Stimulated activated CD8-positive, alpha-beta memory T cell treated with anti-CD3 and anti-CD28 coated beads, Interleukin-15, amount 100 ng/mL, for 24 hours (primary cell): ENCODE results near the gene CPNE1.

Experiments used
- DNase-seq: peaks from one replicate; pipeline ENCODE4 v3.0.0-alpha.2; 2020; ENCODE audit warnings: low read depth

The CPNE1 gene

DNA sequence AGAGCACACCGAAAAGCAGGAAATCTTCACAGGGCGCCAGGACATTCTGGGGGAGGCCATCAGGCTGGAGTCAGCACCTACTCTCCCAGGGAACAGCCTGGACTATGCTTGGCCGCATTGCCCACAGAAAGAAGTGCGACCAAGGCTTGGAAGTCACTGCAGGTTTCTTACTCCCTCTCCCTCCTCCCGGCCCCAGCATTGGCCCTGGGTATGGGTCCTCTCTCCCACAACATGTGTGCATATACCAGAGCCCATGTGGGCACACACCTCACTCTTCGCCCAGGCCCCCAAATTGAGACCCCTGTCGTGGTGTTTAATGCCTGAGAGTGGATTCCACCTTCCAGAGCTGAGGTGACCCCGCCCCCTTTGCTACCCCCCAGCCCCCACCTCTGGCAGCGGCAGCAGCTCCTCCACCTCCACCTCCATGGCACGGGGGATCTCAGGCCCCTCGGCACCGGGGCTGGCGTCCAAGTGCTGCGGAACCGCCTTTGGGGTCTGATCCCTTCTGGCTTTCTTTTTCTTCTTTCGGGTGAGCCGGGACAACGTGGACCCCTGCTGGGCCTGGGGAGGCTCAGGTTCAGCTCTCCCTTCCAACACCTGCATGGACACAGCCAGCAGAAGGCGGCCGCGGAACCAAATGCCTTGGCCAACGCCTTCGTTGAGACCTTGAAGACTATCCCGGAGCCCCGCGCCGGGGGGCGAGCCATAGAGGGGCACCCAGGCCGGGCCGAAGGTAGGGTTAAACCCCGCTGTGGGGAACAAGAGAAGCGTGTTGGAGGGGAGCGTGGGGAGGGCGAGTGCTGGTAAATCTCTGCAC lies 64.3 kb downstream of the CPNE1 start:
- no peak for DNase-seq

DNA sequence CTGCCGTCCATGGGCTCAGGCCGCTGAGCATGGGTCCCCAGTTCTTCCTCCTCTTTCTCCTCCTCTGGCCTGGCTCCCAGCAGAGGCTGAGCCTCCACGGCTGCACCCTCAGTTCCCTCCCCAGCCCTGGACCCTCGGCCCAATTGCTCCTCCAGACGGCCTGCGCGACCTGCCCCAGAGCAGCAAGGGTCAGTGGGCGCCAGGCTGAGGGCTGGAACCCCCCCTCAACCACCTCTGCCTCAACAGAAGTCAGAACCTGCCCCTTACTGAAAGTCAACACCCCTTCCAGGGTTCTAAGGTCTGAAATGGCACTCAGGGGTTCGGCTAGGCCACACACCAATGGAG lies 65.0 kb downstream of the CPNE1 start:
- DNase-seq, result no peak

DNA sequence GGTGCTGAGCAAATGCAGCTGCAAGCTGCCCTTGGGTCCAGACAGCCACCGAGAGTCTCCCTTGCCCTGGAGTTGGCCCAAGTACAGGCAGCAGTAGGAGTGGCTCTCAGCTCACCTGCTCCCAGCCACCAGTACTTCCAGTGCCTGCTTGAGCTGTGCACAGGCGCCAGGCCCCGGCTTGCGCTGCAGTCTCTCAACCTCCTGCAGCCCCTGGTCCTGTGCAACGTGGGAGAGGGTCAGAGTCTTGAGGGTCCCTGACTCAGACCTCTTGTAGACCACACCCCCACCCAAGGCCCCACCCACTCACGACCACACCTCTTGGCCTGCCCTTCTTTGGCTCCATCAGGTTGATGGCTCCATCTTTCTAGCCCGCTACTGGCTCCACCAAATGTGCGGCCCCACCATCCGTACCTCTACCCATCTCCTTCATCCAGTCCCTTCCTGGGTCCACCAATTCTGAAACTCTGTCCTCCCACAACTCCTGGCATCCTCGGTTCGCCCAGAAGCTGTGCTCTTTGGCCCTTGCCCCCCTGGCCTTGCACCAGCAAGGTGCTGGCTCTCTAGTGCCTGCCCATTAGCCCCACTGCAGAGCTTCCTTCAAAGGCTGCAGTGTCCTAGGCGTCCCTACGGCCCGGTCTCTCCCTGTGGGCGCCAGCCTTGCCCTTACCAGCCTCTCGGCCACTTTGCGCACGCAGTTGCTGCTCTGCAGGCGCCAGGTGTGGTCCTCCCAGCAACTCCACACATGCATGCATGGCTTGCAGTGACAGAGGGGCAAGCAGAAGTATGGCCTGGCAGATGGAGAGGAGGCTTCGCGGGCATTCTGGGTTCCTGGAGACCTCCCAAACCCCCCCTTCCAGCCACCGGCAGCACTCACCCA lies 65.6 kb downstream of the CPNE1 start:
- DNase-seq, result no peak

DNA sequence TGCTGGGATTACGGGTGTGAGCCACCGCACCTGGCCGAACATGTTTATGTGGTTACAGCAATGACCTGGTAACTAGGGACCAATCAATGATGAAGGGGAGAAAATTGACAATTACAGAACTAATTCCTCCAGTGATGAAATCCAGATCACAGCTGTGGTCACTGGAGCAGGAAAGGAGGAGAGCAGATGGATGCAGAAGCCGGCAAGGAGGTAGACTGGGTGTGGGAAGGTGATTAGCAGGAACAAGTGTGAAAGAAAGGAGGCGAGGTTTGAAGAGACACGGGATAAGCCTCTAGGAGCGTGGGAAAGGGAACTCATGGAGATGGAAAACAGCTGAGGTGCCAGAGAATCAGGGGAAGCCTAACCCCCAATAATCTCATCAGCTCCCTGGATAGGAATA lies 66.2 kb downstream of the CPNE1 start:
- DNase-seq, result no peak

DNA sequence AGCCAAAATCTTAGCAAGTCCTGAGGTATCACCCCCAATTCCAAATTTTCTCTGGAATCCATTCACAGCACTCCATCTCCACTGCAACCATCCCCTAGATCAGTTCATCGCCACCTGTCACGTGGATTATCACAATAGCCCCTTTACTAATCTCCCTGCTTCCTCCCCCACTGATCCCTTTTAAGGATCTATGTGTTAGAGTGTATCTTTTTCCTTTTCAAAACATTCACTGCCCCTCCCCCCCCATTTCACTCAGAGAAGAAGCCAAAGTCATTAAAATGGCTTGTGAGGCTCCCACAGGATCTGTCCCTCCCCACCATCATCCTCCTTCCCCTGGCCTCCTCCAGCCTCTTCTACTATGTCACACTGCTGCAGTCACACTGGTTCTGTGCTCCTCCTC lies 67.5 kb downstream of the CPNE1 start:
- no peak for DNase-seq

DNA sequence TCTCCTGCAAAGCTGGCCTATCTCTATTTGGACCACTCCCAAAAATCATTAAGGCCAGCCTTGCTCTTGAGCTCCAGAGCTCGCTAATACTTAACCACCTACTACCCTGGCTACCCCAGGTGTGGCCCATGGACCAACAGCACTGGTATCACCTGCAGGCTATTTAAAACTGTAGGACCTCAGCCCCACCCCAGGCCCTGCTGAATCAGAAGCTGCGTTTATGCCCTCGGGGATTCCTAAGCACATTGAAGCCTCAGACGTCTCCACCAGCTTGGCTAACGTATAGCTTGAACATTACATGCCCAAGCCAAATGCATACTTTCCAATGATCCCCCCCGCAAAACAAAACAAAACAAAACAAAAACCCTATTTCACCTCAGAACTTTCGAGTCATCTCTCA lies 68.8 kb downstream of the CPNE1 start:
- DNase-seq, result no peak

DNA sequence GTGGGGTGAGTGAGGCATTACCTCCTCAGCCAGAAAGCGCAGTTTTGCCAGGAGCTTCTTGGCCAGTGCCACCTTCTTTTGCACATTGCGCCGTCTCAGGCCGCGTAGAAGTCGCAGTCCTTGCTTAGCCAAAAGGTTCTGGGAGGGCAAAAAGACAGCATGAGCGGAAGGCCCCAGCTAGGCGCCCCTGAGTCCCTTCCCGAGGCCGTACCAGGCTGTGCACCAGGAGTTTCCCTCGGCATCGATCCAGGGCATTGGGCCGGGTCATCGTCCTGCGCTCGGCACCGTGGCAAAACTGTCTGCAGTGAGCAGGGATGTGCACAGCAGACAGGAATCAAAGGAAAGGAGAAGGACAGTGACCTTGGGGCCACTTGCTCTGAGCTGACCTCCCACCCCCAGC lies 69.2 kb downstream of the CPNE1 start:
- DNase-seq, result no peak

DNA sequence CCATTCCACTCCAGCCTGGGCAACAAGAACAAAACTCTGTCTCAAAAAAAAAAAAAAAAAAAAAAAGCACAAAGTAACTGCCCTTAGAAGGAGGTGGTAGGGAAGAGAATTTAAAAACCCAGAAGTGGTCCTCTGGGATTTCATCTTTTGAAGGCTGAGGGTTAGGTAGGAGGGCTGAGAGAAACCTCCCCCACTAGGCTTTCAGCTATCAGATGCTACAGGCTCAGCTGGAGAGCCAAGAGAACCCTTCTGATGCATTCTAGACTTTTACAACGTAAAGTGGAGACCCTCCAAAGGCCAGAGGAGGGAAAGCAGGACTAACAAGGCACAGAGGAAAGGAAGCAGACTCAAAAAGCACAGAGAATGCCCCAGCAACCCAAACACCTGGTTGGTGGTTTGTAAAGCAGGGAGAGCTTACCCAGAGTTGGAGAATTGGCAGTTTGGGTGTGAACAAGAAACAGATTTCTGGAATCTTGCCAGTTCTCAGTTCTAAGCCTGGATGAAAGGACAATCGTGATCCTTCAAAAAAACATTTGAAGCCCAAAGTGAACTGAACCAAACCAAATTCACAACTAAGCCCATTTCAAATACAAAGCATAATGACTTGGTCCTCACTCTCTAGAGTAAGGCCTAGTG lies 72.2 kb downstream of the CPNE1 start:
- no peak for DNase-seq

DNA sequence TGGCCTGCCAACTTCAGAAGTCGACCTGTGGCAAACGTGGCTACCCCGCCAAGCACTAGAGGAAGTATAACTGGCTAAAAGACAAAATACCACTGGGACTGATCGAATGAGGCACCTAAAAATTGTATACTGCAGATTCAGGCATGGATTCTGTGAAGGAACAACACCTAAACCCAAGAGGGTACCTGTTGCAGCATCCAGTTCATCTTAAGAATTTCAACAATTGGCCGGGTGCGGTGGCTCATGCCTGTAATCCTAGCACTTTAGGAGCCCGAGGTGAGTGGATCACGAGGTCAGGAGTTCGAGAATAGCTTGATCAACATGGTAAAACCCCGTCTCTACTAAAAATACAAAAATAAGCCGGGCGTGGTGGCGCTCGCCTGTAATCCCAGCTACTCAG lies 76.3 kb downstream of the CPNE1 start:
- DNase-seq, result no peak

DNA sequence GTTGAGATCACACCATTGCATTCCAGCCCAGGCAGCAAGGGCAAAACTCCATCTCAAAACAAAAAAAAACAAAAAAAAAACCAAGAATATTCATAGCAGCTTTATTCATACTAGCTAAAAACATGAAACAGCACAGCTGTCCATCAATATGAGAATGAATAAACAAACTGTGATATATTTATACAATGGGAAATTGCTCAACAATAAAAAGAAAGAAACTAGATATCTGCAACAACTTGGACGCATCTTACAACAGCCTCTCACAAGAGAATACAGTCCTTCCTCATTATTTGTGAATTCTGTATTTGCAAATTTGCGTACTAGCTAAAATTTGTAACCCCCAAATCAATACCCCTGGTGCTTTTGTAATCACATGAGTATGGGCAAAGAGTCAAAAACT lies 77.3 kb downstream of the CPNE1 start:
- no peak for DNase-seq

DNA sequence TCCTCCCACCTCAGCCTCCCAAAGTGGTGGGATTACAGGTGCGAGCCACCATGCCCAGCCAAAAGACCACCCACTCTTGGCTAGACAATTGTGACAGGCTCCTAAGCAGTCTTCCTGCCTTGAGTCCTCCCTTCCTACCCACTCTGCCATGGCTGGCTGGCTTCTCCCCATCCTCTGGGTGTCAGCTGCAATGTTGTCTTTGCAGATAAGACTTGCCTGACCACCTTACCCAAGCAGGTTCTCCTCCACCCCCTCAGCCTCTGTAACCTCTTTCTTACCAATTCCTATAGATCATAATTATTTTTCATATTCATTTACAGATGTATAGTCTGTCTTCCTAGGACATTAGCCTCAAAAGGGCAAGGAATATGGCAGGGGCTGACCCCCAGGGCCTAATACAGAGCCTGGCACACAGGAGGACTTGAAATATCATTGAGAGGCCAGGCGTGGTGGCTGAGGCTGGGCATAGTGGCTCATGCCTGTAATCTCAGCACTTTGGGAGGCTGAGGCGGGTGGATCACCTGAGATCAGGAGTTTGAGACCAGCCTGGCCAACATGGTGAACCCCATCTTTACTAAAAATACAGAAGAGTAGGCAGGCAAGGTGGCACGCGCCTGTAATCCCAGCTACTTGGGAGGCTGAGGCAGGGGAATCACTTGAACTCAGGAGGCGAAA lies 77.8 kb downstream of the CPNE1 start:
- no peak for DNase-seq

DNA sequence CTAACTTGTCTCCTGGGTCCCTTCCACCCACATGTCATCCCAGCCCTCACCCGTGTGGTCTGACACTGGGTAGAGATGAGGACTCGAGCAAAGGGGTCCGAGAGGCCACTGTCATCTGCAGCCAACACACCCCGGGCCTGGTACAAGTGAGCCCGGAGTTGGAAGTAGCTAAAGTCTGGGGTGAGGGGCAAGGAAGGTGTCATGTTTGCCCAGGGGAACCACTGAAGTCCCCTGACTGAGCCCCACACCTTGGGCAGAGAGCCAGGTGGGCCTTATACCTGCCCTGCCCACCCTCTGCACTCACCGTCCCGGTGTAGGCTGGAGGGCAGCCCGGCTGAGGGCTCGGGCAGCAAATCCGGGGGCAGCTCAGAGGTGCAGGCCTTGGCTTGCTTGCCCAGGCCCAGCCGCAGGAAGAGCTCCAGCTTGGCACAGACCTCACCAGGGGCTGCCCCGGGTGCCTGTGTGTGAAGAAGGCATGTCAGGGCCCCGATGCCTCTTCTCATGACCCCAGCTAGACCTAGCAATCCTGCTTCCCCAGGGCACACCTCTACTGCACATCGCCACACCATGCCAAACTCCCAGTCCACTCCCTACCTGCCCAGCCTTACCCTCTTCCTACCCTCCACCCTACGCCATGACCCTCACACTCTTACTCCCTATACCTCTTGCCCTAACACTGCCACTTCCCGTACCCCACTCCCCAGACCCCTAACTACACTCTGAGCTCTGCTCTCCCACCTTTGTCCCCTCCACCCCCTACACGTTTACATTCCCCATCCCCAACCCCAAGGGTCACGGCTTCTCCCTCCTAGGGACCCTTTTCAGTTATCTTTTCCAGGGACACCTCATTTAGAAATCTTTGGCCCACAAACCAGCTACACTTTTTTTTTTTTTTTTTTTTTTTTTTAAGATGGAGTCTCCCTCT lies 80.8 kb downstream of the CPNE1 start:
- DNase-seq, result no peak

DNA sequence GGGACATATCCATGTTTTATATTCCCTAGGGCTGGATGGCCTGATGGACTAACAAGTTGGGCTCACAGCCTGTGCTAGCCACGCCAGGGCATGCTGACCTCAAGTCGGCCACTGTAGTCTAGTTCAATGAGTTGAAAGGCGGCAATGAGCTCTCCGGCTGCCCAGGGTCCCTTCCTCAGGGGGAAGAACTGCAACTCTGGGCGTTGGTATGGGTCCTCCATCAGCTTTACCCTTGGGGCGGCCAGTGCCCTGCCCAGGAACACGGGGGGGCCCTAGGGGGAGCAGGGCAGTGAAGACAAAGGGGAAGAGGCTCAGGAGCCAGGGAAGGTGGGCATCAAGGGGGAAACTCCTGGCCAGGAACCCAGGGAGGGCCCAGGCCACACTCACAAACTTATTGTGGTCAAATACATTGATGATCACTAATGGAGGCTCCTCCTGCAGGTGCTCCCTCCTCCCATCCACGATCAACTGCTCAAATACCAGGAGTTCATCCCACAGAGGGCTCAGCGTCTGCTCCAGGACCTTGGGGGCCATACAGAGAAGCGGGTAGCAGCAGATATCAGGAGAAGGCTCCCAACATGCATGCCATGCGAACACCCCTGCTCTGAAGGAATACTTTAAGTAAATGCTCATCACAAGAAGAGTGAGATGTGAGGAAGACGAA lies 81.8 kb downstream of the CPNE1 start:
- DNase-seq, result no peak

DNA sequence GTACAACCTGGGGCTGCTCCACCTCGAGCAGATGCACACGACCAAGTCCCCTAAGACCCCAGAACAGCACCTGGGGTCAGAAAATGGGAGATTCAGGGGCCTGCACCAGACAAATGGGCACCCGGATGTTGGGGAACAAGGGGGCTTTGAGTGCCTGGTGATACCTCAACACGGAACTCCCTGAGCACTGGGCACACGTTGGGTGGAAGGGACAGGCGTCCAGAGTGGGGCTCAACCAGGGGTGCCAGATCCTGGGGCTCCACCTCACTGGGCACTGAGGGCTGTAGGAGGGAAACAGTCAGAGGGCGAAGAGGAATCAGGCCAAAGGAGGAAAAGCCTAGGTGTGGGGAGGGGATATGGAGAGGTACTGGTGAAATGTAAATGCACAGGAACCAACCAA lies 82.6 kb downstream of the CPNE1 start:
- DNase-seq, result no peak

DNA sequence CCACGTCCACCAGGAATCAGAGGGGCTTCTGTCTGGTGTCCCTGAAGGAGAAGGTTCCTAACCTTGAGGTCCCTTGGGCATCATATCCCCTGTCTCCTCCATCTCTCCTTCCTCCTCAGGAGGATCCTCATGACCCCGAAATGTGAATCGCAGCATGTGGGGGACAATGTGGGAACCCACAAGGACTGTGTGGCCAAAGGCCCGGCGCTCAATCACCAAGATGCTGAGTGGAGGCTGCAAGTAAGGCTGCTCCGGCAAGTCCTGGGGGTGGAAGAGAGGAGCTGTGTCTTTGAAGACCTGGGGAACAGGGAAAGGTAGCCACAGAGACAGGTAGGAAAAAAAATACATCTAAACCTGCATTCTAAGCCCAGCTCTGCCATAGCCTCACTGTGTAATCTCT lies 85.5 kb downstream of the CPNE1 start:
- DNase-seq, result no peak

DNA sequence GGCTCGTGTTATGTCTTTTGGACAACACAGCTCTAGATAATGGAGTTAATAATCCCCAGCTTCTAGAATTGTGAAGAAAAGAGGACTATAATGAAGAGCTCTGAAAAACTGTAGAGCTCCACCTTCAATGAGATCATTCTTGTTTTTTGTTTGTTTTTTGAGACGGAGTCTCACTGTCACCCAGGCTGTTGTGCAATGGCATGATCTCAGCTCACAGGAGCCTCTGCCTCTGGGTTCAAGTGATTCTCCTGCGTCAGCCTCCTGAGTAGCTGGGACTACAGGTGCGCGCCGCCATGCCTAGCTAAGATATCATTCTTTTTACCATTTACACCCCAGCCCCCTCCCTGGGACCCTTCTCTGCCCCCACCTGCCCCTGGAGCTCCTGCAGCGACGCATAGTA lies 86.2 kb downstream of the CPNE1 start:
- no peak for DNase-seq

DNA sequence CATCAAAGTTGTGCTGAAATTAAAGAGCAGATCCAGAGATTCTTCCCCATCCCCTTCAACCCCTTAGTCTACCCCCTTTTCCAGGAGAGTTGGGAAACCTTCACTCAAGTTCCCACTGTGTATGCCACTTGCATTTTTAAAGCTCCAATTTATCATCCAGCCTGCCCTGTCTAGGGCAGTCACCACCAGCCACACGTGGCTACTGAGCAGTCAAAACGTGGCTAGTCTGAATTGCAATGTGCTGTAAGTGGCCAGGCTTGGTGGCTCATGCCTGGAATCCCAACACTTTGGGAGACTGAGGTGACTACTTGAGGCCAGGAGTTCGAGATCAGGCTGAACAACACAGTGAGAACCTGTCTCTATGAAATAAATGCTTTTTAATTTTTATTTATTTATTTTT lies 87.9 kb downstream of the CPNE1 start:
- no peak for DNase-seq
